ENCODE measurements around the gene CCDC174.

Gene CCDC174

GRCh38 chr3:14625443-14625842 is 26.1 kb upstream of the CCDC174 start:
- DNase-seq (ENCODE audit: low spot score): no peak

GRCh38 chr3:14627815-14628214 is 23.7 kb upstream of the CCDC174 start:
- no peak for DNase-seq (ENCODE audit: low spot score)

- DNase-seq (ENCODE audit: low spot score): no peak
Measured at GRCh38 chr3:14628406-14628805, 23.2 kb upstream of the CCDC174 start.

DNA sequence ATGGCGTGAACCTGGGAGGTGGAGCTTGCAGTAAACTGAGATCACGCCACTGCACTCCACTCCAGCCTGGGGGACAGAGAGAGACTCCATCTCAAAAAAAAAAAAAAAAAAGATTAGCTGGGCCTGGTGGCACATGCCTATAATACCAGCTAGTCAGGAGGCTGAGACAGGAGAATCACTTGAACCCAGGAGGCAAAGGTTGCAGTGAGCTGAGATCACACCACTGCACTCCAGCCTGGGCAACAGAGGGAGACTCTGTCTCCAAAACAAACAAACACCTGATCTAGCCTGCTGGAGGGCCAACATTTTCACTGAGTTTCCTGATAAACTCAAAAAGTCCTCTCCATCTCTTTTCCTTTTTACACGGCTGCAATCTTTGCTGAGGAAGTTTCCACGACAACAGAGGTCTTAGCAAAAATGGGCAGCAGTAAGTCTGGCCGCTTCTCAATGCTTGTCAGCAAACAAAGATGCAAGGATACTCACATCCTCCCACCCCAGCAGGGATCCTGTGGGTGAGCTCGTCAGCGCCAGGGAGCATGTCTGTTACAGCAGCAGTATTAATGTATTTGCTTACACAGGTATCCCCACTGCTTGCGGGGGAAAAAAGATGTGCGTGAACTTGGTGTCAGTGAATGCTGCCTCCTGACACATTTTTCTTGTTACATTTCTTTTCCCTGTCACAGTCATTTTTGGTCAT is 21.0 kb upstream of the CCDC174 start:
- DNase-seq (ENCODE audit: low spot score): no peak

- no peak for DNase-seq (ENCODE audit: low spot score)
Measured at GRCh38 chr3:14631101-14631497, 20.5 kb upstream of the CCDC174 start.

- no peak for DNase-seq (ENCODE audit: low spot score)
Measured at GRCh38 chr3:14631687-14632441, 19.7 kb upstream of the CCDC174 start.

- no peak for DNase-seq (ENCODE audit: low spot score)
Measured at GRCh38 chr3:14632442-14632930, 19.1 kb upstream of the CCDC174 start.

GRCh38 chr3:14633417-14633816 is 18.1 kb upstream of the CCDC174 start:
- no peak for DNase-seq (ENCODE audit: low spot score)

DNA sequence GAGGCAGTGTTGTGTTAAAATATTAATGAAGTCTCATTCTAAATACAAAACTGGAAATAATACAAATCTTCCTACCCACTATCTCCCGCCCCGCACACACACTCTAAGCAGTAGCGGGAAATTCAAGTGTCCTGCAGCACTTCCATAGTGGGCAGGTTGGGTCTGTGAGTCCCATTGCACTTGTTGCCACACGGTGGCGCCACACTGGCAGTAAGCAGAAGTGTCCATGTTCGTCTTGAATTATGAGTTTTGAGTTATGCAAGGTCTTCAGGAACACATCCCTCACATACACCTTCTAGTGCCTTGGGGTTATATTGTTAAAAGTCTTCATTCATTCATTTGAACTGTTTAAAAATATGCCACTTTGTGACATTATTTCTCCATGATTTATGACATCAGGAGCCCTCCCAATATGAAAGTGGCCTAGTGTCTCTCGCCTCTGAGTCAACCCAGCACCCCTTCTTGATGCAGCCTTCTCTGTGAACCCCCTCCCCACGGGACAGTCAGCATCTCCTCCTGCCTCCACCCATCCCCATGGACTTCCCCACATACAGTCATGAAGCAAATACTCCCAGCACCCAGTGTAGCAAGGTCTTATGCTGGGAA is 17.6 kb upstream of the CCDC174 start:
- DNase-seq (ENCODE audit: low spot score): peak; percentile 43

GRCh38 chr3:14634763-14635400 is 16.7 kb upstream of the CCDC174 start:
- DNase-seq (ENCODE audit: low spot score): no peak

DNA sequence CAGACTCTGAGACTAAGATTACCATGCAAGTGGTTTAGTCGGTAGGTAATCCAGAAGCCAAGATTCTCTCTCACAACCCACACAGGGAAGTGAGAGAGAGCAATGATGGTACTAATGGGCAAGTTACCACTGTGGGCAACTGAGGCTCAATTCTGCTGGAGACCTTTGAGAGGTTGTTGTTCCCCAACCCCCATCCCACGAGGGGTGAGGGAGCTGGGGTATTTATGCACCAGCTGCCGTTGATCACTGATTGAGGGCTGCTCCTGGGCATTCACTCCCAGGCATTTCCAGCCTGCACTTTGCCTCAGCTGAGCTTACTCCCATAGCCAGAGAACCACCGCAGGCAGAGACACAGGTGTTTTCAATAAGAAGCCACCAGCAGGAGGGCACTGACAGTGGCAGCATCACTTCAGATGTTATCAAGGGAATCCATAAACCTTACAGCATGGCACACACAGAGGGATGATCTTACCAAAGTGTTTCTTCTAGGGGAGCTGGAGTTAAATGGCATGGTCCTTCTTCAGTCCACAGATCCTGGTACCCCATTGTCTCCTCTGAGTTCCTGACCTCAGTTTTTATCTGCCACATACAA is 15.0 kb upstream of the CCDC174 start:
- no peak for DNase-seq (ENCODE audit: low spot score)

DNA sequence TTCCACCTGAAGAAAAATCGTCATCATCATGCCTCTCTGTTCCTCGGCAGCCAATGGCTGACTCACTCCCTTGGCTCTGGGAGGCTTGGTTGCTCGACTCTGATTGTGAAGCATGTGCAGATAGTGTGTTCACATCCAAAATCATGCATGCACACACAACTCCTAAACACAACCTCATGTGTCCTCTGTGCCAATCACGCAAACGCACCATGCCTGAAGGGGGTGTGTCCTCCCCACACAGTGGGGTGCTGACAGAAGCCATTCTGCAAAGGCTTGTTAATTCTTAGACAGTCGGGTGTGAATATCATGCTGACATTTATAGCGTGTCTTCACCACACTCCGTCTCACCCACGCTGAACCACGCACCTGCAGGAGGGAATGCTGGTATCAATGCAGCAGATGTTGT is 11.4 kb upstream of the CCDC174 start:
- no peak for DNase-seq (ENCODE audit: low spot score)

DNA sequence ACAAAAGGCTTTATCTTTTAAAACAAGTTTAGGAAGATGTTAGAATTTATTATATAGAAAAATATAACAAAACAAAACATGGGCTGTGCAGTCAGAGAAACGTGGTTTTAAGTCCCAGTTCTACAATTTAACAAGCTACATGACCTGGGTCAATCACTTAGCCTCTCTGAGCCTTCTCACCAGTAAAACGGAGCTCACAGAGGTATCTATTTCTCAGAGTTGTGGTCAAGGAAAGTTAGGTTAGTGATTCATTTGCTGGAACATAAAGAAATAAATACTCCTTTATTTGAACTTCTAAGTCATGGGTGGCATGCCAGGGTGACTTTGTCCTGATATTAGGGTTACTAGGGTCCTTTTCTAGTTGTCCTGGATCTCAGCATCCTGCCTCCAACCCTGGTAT is 10.8 kb upstream of the CCDC174 start:
- DNase-seq (ENCODE audit: low spot score): no peak

DNA sequence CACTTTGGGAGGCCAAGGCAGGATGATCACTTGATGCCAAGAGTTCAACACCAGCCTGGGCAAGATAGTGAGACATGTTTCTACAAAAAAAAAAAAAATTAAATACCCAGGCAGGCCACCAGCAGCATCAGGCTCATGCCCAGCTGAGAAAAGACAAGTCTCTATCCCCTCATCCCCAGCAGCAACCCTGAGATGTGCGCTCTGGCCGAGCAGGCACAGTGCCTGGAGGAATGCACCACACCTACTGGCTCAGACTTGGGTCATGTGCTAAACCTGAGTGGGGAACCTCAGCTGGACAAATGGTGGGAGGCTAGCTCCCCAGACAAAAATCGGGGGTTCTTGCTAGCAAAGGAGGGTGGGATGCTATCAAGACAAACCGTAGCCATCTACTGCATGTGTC is 10.2 kb upstream of the CCDC174 start:
- no peak for DNase-seq (ENCODE audit: low spot score)

- no peak for DNase-seq (ENCODE audit: low spot score)
Measured at GRCh38 chr3:14645453-14645852, 6.1 kb upstream of the CCDC174 start.

- DNase-seq (ENCODE audit: low spot score): no peak
Measured at GRCh38 chr3:14646131-14646573, 5.4 kb upstream of the CCDC174 start.

DNA sequence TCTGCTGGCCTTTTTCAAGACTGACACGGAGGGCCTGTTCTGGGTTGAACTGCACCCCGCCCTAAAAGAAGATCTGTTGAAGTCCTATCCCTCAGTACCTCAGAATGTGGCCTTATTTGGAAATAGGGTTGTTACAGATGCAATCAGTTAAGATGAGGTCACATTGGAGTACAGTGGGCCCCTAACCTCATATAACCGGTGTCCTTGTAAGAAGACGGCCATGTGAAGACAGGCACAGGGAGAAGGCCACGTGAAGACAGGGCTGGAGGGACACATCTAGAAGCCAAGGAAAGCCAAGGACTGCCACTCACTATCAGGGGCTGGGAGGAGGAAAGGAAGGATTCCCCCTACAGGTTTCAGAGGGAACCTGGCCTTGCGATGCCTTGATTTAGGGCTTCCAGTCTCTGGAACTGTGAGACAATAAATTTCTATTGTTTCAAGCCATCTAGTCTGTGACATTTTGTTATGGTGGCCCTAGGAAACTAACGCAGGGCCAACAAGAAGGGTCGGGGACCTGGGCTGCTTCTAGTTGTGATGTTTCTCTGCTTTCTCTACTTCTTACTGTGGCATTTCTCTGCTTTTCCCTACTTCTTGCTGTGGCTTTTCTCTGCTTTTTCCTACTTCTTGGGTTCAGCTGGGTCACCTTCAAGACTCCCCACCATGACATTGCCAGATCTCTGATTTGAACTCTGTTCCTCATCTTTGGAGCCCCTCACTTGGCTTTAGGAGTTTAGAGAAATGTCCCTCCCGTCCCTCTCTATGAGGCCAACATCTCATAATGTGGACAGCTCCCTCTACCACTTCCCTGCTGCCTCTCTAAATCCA is 4.8 kb upstream of the CCDC174 start:
- no peak for DNase-seq (ENCODE audit: low spot score)

- DNase-seq (ENCODE audit: low spot score): no peak
Measured at GRCh38 chr3:14647976-14648955, 3.3 kb upstream of the CCDC174 start.

GRCh38 chr3:14649466-14649865 is 2.1 kb upstream of the CCDC174 start:
- DNase-seq (ENCODE audit: low spot score): no peak

DNA sequence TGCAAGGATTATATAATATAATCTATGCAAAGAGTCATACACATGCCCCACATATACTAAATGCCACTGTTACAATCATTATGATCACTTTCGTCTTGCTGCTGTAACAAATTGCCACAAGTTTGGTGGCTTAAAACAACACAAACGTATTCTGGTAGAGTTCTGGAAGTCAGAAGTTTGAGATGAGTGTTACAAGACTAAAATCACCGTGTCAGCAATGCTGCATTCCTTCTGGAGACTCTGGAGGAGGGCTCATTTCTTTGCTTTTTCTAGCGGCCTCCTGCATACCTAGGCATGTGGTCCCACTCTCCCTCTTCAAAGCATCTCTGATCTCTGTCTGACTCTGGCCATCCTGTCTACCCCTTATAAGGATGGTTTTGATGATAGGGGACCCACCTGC is 1.4 kb upstream of the CCDC174 start:
- DNase-seq (ENCODE audit: low spot score): no peak

All from AG08396 (cell line).